HuH-7.5 (cell line): ENCODE measurements around the gene BACE1.
A peak's percentile ranks its signal among the peaks of the same experiment; 100 is the strongest.
"Not testable (repeated sequence)": the region's sequence is repeated elsewhere in the genome, so short reads cannot be mapped to it uniquely, and the experiment has no call there.

Experiments
- DNase-seq: peaks from one replicate; pipeline ENCODE4 v3.0.0; 2011; ENCODE audit warnings: low spot score

Gene BACE1

GRCh38 chr11:117316197-117316961 is at the start of gene BACE1:
Gene BACE1, minus strand, starts transcription at chr11:117316256. Its CDS starts 461 bp downstream, at chr11:117315795.
- peak; percentile 82 for DNase-seq

DNA sequence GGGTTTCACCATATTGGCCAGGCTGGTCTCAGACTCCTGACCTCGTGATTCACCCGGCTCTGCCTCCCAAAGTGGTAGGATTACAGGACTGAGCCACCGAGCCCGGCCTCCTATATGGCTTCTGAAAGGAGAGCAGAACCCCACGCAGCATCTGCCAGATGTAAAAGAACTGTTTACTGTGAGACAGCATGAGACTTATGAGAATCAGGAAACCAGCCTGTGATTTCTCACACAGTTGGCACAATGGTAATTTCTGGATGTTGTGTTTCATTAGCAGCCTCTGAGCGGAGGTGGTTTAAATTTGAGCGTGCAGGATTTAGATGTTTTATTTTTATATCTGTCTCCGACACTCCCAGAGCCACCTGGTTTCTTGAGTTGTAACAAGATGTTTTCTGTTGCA is 45.4 kb upstream of the BACE1 start:
- DNase-seq: no peak

DNA sequence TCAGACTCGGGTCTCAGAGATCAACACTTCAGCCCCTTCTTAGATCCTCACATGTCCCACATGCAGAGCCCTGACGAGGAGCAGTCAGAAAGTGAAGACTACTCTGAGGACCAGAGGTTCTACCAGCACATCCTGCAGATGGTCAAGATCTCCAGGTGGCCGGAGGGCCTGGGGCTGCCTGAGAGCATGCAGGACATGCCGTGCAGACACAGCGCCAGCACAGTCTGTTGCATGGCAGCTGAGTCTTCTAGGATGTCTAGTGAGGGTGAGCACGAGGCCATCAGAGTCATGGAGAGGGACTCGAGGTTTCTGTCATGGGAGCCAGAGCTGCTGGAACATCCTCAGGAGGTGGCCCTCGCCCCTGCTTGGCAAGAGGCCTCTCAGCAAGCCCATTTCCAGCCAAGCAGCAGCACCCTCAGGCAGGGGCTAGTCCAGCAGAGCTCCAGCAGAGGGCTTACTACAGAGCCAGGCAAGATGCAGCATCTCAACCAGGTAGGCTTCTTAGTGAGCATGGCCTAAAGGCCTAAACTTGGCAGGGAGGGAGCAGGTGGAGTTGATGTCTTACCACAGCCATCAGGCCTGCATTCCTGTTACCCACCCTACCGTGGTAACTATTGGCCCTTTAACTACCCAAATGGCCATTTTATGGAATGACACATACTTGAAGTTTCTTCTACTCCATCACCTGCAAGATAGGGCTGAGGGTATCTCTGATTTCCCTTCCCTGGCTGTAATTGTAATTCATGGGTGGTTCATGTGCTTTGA is 40.3 kb upstream of the BACE1 start:
- DNase-seq: no peak

DNA sequence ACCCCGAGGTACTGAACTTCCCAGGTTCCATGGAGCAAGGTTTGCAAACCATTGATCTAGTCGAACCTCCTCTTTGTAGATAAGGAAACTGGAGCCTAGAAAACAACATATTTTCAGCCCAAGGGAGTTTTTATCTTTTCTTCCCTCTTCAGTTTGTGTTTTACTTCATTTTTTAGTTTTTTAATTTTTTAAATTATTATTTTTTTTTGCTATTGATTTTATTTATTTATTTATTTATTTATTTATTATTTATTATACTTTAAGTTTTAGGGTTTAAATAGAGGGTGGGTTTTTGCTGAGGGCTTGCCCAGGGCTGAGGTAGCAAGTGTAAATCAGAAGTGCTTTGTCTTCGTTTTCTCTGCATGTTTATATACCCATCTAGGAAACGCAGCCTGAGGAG is 38.5 kb upstream of the BACE1 start:
- no peak for DNase-seq

GRCh38 chr11:117345039-117345438 is 29.0 kb upstream of the BACE1 start:
- no peak for DNase-seq

- no peak for DNase-seq
Measured at GRCh38 chr11:117337076-117337475, 21.0 kb upstream of the BACE1 start.

- DNase-seq: no peak
Measured at GRCh38 chr11:117335399-117335798, 19.3 kb upstream of the BACE1 start.

- DNase-seq: no peak
Measured at GRCh38 chr11:117334896-117335295, 18.8 kb upstream of the BACE1 start.

DNA sequence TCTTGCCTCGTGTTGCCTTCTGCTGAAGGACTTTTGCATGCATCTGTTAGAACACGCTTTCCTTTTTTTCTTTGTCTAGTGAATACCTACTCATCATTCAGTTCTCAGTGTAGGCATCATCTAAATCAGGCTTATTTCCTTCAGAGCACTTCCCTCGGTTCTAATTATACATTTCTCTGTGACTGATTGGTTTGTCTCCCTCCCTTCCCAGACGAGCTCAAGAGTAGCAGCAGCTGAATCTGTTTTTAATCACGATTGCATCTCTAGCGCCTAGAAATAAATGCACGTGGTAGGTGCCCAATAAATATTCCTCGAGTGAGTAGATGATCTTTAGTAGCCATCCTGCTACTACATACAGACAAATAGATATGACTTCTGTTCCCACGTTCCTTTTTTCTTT is 17.9 kb upstream of the BACE1 start:
- no peak for DNase-seq

GRCh38 chr11:117332843-117333242 is 16.8 kb upstream of the BACE1 start:
- DNase-seq: no peak

- no peak for DNase-seq
Measured at GRCh38 chr11:117328375-117329010, 12.4 kb upstream of the BACE1 start.

GRCh38 chr11:117327567-117328374 is 11.7 kb upstream of the BACE1 start, which contains the start of gene CEP164:
Gene CEP164, plus strand, starts transcription at chr11:117327854. Its CDS starts 10,733 bp downstream, at chr11:117338587.
- DNase-seq: peak; percentile 91

- not testable (repeated sequence) for DNase-seq
Measured at GRCh38 chr11:117327255-117327566, 11.2 kb upstream of the BACE1 start.

DNA sequence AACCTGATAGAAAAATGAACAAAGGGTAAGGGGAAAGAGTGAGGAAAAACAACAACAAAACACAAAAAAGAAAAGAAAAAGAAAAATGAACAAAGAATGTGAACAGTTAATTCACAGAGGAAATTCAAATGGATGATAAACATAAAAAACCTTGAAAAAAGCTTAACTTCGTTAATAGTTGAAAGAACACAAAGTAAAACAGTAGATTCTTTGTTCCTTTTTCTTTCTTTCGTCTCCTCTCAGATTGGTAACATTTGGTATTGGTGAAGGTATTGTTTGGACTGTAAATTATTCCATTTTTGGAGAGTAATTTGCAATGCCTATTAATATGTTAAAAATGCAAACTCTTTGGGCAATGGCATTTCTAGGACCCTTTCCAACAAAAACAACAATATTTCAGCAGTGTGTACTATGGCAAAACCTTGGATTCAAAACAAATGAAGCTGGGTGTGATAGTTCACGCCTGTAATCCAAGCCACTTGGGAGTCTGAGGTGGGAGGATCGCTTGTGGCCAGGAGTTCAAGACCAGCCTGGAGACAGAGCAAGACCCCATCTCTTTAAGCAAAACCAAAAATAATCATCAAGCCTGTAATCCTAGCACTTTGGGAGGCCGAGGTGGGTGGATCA is 3.3 kb upstream of the BACE1 start:
- DNase-seq: no peak

- no peak for DNase-seq
Measured at GRCh38 chr11:117318738-117319137, 2.7 kb upstream of the BACE1 start.

DNA sequence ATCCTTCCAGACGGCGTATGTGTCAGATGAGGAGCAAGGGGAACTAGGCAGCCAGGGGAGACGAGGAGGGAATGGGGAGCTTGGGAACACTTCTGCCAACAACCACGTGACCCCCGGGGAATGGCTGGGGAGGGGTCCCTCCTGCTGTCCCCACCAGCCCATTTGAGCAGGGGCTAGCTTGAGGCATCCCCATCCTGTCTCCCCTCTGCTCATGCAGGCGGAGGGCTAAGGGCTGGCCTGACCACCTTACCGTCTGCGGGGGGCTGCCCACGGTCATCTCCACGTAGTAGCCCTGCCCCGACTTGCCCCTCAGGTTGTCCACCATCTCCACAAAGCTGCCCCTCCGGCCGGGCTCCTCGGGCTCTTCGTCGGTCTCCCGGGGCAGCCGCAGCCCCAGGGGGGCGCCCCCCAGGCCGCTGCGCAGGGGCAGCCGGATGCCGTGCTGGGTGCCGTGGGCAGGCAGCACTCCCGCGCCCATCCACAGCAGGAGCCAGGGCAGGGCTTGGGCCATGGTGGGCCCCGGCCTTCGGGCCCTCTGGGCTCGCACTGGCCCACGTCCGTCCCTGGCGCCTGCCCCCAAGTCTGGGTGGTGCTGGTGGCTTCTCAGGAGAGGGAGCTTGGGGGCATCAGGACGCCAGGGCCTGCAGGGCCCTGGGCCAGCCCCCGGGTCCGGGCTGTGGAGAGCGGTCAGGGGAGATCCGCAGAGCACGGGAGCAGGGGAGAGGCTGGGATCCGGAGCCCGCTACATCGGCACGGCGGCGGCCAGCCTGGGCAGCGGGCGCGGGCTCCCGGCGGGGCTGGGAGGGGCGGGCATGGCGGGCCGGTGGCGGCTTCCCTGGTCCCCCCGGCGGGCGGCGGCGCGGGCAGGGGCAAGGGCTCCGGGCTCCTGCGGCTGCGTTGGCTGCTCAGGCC is 515 bp downstream of the BACE1 start:
- no peak for DNase-seq

DNA sequence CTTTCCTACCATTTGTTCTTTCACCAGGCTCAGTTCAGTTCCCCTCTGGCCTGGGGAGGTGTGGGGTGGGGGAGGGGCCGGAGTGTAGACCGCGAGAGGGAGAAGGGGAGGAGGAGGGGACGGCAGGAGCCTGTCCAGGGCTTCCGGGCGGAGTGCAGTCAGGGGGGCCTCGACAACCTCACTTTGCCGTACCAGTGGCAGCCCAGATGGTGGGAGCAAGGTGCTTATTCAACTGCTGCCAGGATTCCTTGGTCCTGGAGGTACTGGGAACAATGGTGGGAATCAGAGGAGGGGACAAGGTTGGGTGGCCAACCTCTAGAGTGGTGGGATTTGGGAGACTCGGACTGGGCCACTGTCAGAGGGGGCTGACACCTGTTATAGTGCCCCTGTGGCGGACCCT is 1.2 kb downstream of the BACE1 start:
- DNase-seq: no peak

GRCh38 chr11:117313828-117314768 is 2.0 kb downstream of the BACE1 start:
- DNase-seq: no peak

- DNase-seq: no peak
Measured at GRCh38 chr11:117313091-117313490, 3.0 kb downstream of the BACE1 start.
